Gastrocnemius medialis (tissue), 4 donors: Measurements from ENCODE around the gene FBRSL1.

Experiments used
- POLR2A ChIP-seq, 2 donors: fragments of 450-650 bp; IDR thresholded peaks; one replicate each; pipeline ENCODE4 v1.6.1; 2017; ENCODE audit warnings: antibody characterized with exemption in 2 of 2, mild to moderate bottlenecking in 2 of 2, moderate library complexity in 2 of 2
- TF ChIP-seq, protein P1 (sequence below), 5 experiments: fragments of 450-650 bp in 3 of 5; fragments of 200-600 bp in 2 of 5; sonication (generic) in 2 of 5; IDR thresholded peaks in 4 of 5; conservative IDR thresholded peaks in 1 of 5; 1 replicate in 4 of 5; 2 replicates in 1 of 5; pipeline ENCODE4 v1.5.1; 2016 to 2019; ENCODE audit warnings: antibody characterized with exemption in 5 of 5, mild to moderate bottlenecking in 3 of 5, moderate library complexity in 3 of 5

DNA sequence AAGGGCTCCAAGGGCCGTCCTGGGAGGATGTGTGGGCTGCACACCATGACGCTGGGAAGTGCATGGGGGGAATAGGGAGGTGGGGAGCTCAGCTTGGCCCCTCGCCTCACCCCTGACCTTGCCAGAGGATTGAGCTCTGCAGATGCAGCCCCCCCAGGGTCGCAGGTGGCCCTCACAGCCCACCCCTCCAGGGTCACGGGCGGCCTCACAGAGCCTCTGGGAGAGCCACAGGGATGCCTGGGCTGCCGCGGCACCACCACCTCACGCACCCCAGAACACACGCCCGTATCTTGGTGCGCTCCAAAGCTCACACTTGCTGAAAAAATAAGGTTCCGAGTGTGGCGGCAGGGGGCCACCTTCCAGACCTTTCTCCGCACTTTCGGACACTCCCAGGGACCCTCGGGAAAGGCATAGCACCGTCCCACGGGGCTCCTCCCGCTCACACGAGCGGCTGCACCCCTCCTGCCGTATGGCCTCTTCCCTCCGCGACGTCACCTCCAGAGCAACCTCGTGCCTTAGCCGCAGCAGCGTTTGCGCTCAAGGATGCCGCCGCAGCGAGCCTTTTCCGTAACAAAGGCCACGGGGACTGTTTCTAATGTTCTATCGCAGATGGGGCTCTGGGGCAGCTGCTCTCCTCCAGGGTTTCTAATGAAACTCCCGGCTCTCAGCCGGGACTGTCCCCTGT lies 9.9 kb upstream of the FBRSL1 start:
- TF ChIP-seq, protein P1, sequence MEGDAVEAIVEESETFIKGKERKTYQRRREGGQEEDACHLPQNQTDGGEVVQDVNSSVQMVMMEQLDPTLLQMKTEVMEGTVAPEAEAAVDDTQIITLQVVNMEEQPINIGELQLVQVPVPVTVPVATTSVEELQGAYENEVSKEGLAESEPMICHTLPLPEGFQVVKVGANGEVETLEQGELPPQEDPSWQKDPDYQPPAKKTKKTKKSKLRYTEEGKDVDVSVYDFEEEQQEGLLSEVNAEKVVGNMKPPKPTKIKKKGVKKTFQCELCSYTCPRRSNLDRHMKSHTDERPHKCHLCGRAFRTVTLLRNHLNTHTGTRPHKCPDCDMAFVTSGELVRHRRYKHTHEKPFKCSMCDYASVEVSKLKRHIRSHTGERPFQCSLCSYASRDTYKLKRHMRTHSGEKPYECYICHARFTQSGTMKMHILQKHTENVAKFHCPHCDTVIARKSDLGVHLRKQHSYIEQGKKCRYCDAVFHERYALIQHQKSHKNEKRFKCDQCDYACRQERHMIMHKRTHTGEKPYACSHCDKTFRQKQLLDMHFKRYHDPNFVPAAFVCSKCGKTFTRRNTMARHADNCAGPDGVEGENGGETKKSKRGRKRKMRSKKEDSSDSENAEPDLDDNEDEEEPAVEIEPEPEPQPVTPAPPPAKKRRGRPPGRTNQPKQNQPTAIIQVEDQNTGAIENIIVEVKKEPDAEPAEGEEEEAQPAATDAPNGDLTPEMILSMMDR (IDR thresholded peaks at IDR 0.05 in 4 of 5, conservative IDR thresholded peaks at IDR 0.05 in 1 of 5): no peak
- no peak for TF ChIP-seq POLR2A (IDR thresholded peaks at IDR 0.05)
